Measurements from ENCODE around the gene MERTK. TPM values are rescaled to one million over a fixed set of nuclear protein-coding genes. Genes with fewer than 3 reads are reported as not detected.
A peak's percentile ranks its signal among the peaks of the same experiment; 100 is the strongest.
"Not testable (repeated sequence)": the region's sequence is repeated elsewhere in the genome, so short reads cannot be mapped to it uniquely, and the experiment has no call there.

MERTK gene
- total and polyA plus RNA-seq, 10 of the 15 experiments (the other 5 are each of a cell fraction or from before 2014, with no cell fraction given): 0.13 to 30.6 (median 0.50) TPM

- POLR2A ChIA-PET: interaction anchor here (0.6 to 1.7 kb wide), 4 partner anchors 9 to 642 kb away, joined by 3 to 13 read pairs (median 3); partner anchors contain the start of genes ANAPC1 and TMEM87B
Measured at GRCh38 chr2:111905475-111905869, 7.1 kb downstream of the MERTK start.

DNA sequence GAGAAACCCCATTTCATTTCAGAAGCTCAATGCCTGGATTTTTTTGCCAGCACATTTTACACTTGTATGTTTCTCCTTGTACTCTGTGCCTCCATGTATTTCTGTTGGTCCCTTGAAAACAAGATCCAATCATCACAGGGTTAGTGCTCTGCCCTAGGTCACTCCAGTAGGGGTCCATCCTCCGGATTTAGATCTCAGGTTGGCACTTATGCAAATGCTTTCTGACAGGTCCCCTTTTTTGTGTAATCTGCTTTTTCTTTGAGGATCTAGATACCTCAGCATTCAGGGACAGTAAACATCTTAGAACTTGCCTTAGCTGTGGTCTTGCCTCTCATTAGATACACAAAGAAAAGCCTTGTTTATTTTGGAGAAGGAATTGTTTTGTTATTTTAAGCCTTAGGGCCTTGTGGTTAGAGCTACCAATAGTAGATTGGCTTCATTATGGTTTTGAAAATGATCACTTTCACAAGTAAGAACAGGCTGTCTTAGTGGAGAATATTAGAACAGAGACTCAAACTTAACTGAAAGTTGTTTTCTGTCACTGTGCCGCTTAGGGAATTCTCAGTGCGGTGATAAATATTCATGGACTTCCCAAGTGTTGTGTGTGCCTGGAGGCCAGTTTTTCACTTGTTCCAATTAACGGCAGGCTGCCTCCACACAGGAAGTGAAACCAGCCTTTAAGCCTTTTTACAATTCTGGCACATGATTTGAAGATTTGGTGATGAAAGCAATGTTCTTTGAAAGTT, 7.8 kb downstream of the MERTK start:
- H3K27me3 ChIP-seq (replicated peaks in 1 of 2; ENCODE audit: control insufficient read depth in 2 of 2, insufficient read depth in 2 of 2, low read length in 1 of 2): no peaks in the 10 kb centered on the region
- H4K20me1 ChIP-seq (ENCODE audit: control insufficient read depth, insufficient read depth): no peaks in the 10 kb centered on the region
- no peak overlapping the region for H3K27ac ChIP-seq (ENCODE audit: control insufficient read depth, insufficient read depth)
- peak overlapping the region; percentile 30 for H3K4me2 ChIP-seq (ENCODE audit: control insufficient read depth, insufficient read depth)
- ChIA-PET SMC1A (ENCODE audit: uncharacterized antibody, unreplicated experiment) (interaction anchor here (0.6 to 1.7 kb wide), 9 partner anchors 9 to 141 kb away, joined by 3 to 7 read pairs (median 4); partner anchors contain the start of gene ANAPC1), POLR2A (interaction anchor here (0.6 to 1.7 kb wide), 7 partner anchors 9 to 847 kb away, joined by 3 to 13 read pairs (median 3); partner anchors contain the start of genes ANAPC1 and TMEM87B), CTCF (interaction anchor here (0.7 to 1.8 kb wide), 8 partner anchors 8 to 141 kb away, joined by 3 to 7 read pairs (median 4); partner anchors contain the start of gene ANAPC1), RAD21 (ENCODE audit: unreplicated experiment) (interaction anchor here (1.1 to 1.9 kb wide), 3 partner anchors 76 to 148 kb away, joined by 3 to 14 read pairs (median 9); no protein-coding TSS in a partner anchor)
- no peaks in the 10 kb centered on the region for H3K79me2 ChIP-seq (ENCODE audit: control insufficient read depth, insufficient read depth, low read length)
- no TSS peak for BruUV-seq (replicated peaks)
- H3K4me1 ChIP-seq (ENCODE audit: control insufficient read depth, insufficient read depth, low read length): peaks cover 10% of the 10 kb centered on the region
- peak overlapping the region; percentile 1; the same call in 1 of the 2 replicates for H2AFZ ChIP-seq (ENCODE audit: control insufficient read depth, low read depth, low read length)
- intact Hi-C loops (cut with micrococcal nuclease; ENCODE audit: unreplicated experiment): no loop called here
- ATAC-seq: peak; percentile 82
- in situ Hi-C loops (cut with MboI): no loop called here
- no peak overlapping the region for H3K9ac ChIP-seq (ENCODE audit: control insufficient read depth, insufficient read depth, low read length)
- no peak for FAIRE-seq
- H3K9me3 ChIP-seq (replicated peaks; ENCODE audit: control insufficient read depth, insufficient read depth, low read length): no peaks in the 10 kb centered on the region
- H3K36me3 ChIP-seq (ENCODE audit: control insufficient read depth in 2 of 2, insufficient read depth in 2 of 2, low read length in 1 of 2): no peaks in the 10 kb centered on the region
- peak overlapping the region; percentile 15; the same call in 1 of the 2 replicates for H3K4me3 ChIP-seq
- WGBS (ENCODE audit: insufficient coverage, insufficient replicate concordance, low lambda C conversion rate, missing lambda C conversion rate): 0% methylated on average over 4 of the region's 4 CpGs
- peak; percentile 47 for DNase-seq (ENCODE audit: low read depth, low spot score)
- TF ChIP-seq NBN (IDR thresholded peaks at IDR 0.05) (peak; percentile 70; the same call in 1 of the 2 replicates), IKZF1 (conservative IDR thresholded peaks at IDR 0.05) (peak; percentile 98), RELB (IDR thresholded peaks at IDR 0.05; ENCODE audit: low read depth) (peak; percentile 96), MYB (IDR thresholded peaks at IDR 0.05; ENCODE audit: borderline replicate concordance, low read depth, low read length) (no peak), CREB1 (IDR thresholded peaks at IDR 0.05; ENCODE audit: low read depth) (no peak)
- TF ChIP-seq, protein P1, sequence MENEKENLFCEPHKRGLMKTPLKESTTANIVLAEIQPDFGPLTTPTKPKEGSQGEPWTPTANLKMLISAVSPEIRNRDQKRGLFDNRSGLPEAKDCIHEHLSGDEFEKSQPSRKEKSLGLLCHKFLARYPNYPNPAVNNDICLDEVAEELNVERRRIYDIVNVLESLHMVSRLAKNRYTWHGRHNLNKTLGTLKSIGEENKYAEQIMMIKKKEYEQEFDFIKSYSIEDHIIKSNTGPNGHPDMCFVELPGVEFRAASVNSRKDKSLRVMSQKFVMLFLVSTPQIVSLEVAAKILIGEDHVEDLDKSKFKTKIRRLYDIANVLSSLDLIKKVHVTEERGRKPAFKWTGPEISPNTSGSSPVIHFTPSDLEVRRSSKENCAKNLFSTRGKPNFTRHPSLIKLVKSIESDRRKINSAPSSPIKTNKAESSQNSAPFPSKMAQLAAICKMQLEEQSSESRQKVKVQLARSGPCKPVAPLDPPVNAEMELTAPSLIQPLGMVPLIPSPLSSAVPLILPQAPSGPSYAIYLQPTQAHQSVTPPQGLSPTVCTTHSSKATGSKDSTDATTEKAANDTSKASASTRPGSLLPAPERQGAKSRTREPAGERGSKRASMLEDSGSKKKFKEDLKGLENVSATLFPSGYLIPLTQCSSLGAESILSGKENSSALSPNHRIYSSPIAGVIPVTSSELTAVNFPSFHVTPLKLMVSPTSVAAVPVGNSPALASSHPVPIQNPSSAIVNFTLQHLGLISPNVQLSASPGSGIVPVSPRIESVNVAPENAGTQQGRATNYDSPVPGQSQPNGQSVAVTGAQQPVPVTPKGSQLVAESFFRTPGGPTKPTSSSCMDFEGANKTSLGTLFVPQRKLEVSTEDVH (IDR thresholded peaks at IDR 0.05; ENCODE audit: low read depth, partially characterized antibody): no peak

More at GRCh38 chr2:111905475-111905869, 7.1 kb downstream of the MERTK start:
- H3K9me3 ChIP-seq (replicated peaks; ENCODE audit: control insufficient read depth, insufficient read depth, low read length); H4K20me1 ChIP-seq (ENCODE audit: control insufficient read depth, insufficient read depth); H2AFZ ChIP-seq (ENCODE audit: control insufficient read depth, low read depth, low read length); intact Hi-C loops (cut with micrococcal nuclease; ENCODE audit: unreplicated experiment); DNase-seq (ENCODE audit: low read depth, low spot score); H3K9ac ChIP-seq (ENCODE audit: control insufficient read depth, insufficient read depth, low read length); ATAC-seq; FAIRE-seq; H3K4me1 ChIP-seq (ENCODE audit: control insufficient read depth, insufficient read depth, low read length); H3K27ac ChIP-seq (ENCODE audit: control insufficient read depth, insufficient read depth); in situ Hi-C loops (cut with MboI); H3K4me3 ChIP-seq; H3K79me2 ChIP-seq (ENCODE audit: control insufficient read depth, insufficient read depth, low read length); H3K27me3 ChIP-seq (replicated peaks in 1 of 2; ENCODE audit: control insufficient read depth in 2 of 2, insufficient read depth in 2 of 2, low read length in 1 of 2); H3K4me2 ChIP-seq (ENCODE audit: control insufficient read depth, insufficient read depth); H3K36me3 ChIP-seq (ENCODE audit: control insufficient read depth in 2 of 2, insufficient read depth in 2 of 2, low read length in 1 of 2); BruUV-seq (replicated peaks): not testable (repeated sequence)
- ChIA-PET SMC1A (ENCODE audit: uncharacterized antibody, unreplicated experiment) (interaction anchor here (0.6 to 1.7 kb wide), 6 partner anchors 13 to 142 kb away, joined by 3 to 7 read pairs (median 4); partner anchors contain the start of gene ANAPC1), CTCF (interaction anchor here (1.0 to 1.8 kb wide), 7 partner anchors 9 to 142 kb away, joined by 3 to 7 read pairs (median 5); partner anchors contain the start of gene ANAPC1), RAD21 (ENCODE audit: unreplicated experiment) (interaction anchor here (1.1 to 1.9 kb wide), 3 partner anchors 77 to 149 kb away, joined by 3 to 14 read pairs (median 9); no protein-coding TSS in a partner anchor)
- WGBS (ENCODE audit: insufficient coverage, insufficient replicate concordance, low lambda C conversion rate, missing lambda C conversion rate): 68% methylated on average over 9 of the region's 9 CpGs

All from GM12878 (cell line).